ENCODE data around the gene UST. TPM values are rescaled to one million over a fixed set of nuclear protein-coding genes. Genes with fewer than 3 reads are reported as not detected.
A peak's percentile ranks its signal among the peaks of the same experiment; 100 is the strongest.

Gene UST
- total and polyA plus RNA-seq, 2 of the 8 experiments (the other 6 are each of a cell fraction or from before 2014, with no cell fraction given) = 13.5 to 34.5 TPM

- H4K20me1 ChIP-seq (replicated peaks in 1 of 2; ENCODE audit: control insufficient read depth in 1 of 2, insufficient read depth in 2 of 2, low read length in 2 of 2) = no peaks in the 10 kb centered on the region
- H3K36me3 ChIP-seq (ENCODE audit: control insufficient read depth in 2 of 4, insufficient read depth in 4 of 4, low read length in 3 of 4) = peaks cover 0 to 3% (median 0%) of the 10 kb centered on the region in 4 experiments; a peak in 1 of 8 replicates
- H3K9ac ChIP-seq (replicated peaks in 1 of 4; ENCODE audit: extremely low read depth in 1 of 4, low read depth in 3 of 4, low read length in 3 of 4) = no peak overlapping the region
- H2BK20ac ChIP-seq (ENCODE audit: low read length) = peak overlapping the region; percentile 44; the same call in 1 of the 2 replicates
- no peak overlapping the region for H2BK15ac ChIP-seq (ENCODE audit: low read length)
- no peak overlapping the region for H3K56ac ChIP-seq (replicated peaks; ENCODE audit: insufficient read length, low read depth, low read length)
- no peak overlapping the region for H3K4me3 ChIP-seq (ENCODE audit: extremely low read depth in 1 of 4, insufficient read depth in 2 of 4, low read depth in 3 of 4, low read length in 4 of 4)
- no peak overlapping the region for H2AK5ac ChIP-seq (ENCODE audit: low read depth, low read length)
- H4K8ac ChIP-seq (ENCODE audit: extremely low read depth, insufficient read depth, low read length) = no peak overlapping the region
- no peak for DNase-seq (ENCODE audit: low read depth in 1 of 2, low spot score in 2 of 2)
- H2BK12ac ChIP-seq (ENCODE audit: low read depth, low read length) = no peak overlapping the region
- H2BK120ac ChIP-seq (replicated peaks; ENCODE audit: low read depth, low read length) = no peak overlapping the region
- no peak overlapping the region for H4K5ac ChIP-seq (ENCODE audit: insufficient read length, low read depth, low read length)
- CTCF ChIA-PET (ENCODE audit: partially characterized antibody) = interaction anchor here (0.7 to 6.5 kb wide), 9 partner anchors 15 to 471 kb away, joined by 3 to 44 read pairs (median 7); no protein-coding TSS in a partner anchor
- H3K9me3 ChIP-seq (ENCODE audit: insufficient read depth in 2 of 2, low read depth in 1 of 2, low read length in 1 of 2) = no peaks in the 10 kb centered on the region
- no peaks in the 10 kb centered on the region; the same call in 1 of the 2 replicates for H3K79me1 ChIP-seq (ENCODE audit: low read depth, low read length)
- H3K4me1 ChIP-seq (replicated peaks in 1 of 4; ENCODE audit: control insufficient read depth in 3 of 4, insufficient read depth in 4 of 4, low read length in 3 of 4) = peaks cover 0 to 12% (median 7%) of the 10 kb centered on the region in 4 experiments; a peak in 6 of 7 replicates
- POLR2A ChIA-PET (ENCODE audit: partially characterized antibody) = no interaction called here
- no peak overlapping the region for H2AFZ ChIP-seq (ENCODE audit: low read length)
- no peak overlapping the region for H3K14ac ChIP-seq (ENCODE audit: insufficient read length)
- no peak overlapping the region for H3K4ac ChIP-seq (replicated peaks; ENCODE audit: insufficient read length, low read depth, low read length)
- no peaks in the 10 kb centered on the region for H3K23me2 ChIP-seq (ENCODE audit: low read depth, low read length)
- no peaks in the 10 kb centered on the region for H3K27me3 ChIP-seq (replicated peaks in 1 of 4; ENCODE audit: control insufficient read depth in 3 of 4, extremely low read depth in 1 of 4, insufficient read depth in 3 of 4, low read length in 3 of 4)
- H3K18ac ChIP-seq (ENCODE audit: extremely low read depth, low read length) = 0 out of 2 replicates have a peak overlapping the region, but pooled peaks have one; percentile 34
- H3K23ac ChIP-seq (ENCODE audit: insufficient read length) = no peak overlapping the region
- peak overlapping the region; percentile 73; the same call in 1 of the 2 replicates for H2BK5ac ChIP-seq (ENCODE audit: low read depth, low read length)
- WGBS, 2 experiments (ENCODE audit: extremely low coverage in 1 of 2, insufficient coverage in 1 of 2, insufficient read length in 1 of 2, insufficient replicate concordance in 2 of 2, low coverage in 1 of 2, low lambda C conversion rate in 2 of 2, missing lambda C conversion rate in 1 of 2) = 70% methylated on average over 3 of the region's 3 CpGs; no CpG with 5 or more reads in 1 of the 2 experiments
- H3K4me2 ChIP-seq (ENCODE audit: insufficient read depth in 1 of 2, low read depth in 2 of 2, low read length in 2 of 2) = peak overlapping the region; percentile 37 to 61
- H4K91ac ChIP-seq (replicated peaks; ENCODE audit: insufficient read length, low read length) = no peak overlapping the region
- no peak for FAIRE-seq
- H3K79me2 ChIP-seq (ENCODE audit: control insufficient read depth in 1 of 2, insufficient read depth in 2 of 2, low read length in 2 of 2) = no peaks in the 10 kb centered on the region
- no peak overlapping the region for H3K27ac ChIP-seq (ENCODE audit: low read depth, low read length)
Measured at GRCh38 chr6:149046822-149047246, 300.0 kb downstream of the UST start.

Data from H1 (cell line).